Liver (tissue), 9 donors: ENCODE results near the gene CLGN. TPM values are rescaled to one million over a fixed set of nuclear protein-coding genes. Genes with fewer than 3 reads are reported as not detected.

ENCODE experiments used
- DNase-seq: peaks from one replicate; pipeline ENCODE4 v3.0.0-alpha.2; 2017; ENCODE audit warnings: low spot score
- H3K27ac ChIP-seq, 2 donors: one replicate each; pipeline ENCODE4 v1.7.0; 2013; ENCODE audit warnings: inconsistent platforms in 2 of 2, low read length in 2 of 2, control low read depth in 1 of 2, low read depth in 1 of 2, mild to moderate bottlenecking in 1 of 2
- H3K27me3 ChIP-seq, 4 donors: one replicate each; pipeline versions ENCODE4 v1.6.1 to v1.7.0; 2013; ENCODE audit warnings: low read length in 3 of 4, inconsistent platforms in 1 of 4, mild to moderate bottlenecking in 1 of 4, moderate library complexity in 1 of 4; ENCODE audit not compliant: control insufficient read depth in 4 of 4, insufficient read depth in 4 of 4
- H3K36me3 ChIP-seq, 4 donors: one replicate each; pipeline versions ENCODE4 v1.6.1 to v1.7.0; 2013; ENCODE audit warnings: low read length in 3 of 4, mild to moderate bottlenecking in 3 of 4, low read depth in 1 of 4, moderate library complexity in 1 of 4; ENCODE audit not compliant: control insufficient read depth in 4 of 4, insufficient read depth in 3 of 4
- H3K4me1 ChIP-seq, 4 donors: one replicate each; pipeline versions ENCODE4 v1.6.1 to v1.7.0; 2013; ENCODE audit warnings: low read length in 3 of 4, mild to moderate bottlenecking in 3 of 4, moderate library complexity in 1 of 4; ENCODE audit not compliant: control insufficient read depth in 4 of 4, insufficient read depth in 4 of 4
- H3K4me3 ChIP-seq, 3 donors: one replicate each; pipeline versions ENCODE4 v1.6.1 to v1.7.0; 2013; ENCODE audit warnings: low read length in 3 of 3, control low read depth in 1 of 3, low read depth in 1 of 3, mild to moderate bottlenecking in 1 of 3
- H3K9ac ChIP-seq, 2 donors: one replicate each; pipeline ENCODE4 v1.7.0; 2013; ENCODE audit warnings: low read length in 2 of 2, mild to moderate bottlenecking in 2 of 2, moderate library complexity in 2 of 2, control low read depth in 1 of 2, low read depth in 1 of 2
- H3K9me3 ChIP-seq, 4 donors: one replicate each; pipeline versions ENCODE4 v1.6.1 to v1.7.0; 2013; ENCODE audit warnings: low read length in 3 of 4; ENCODE audit not compliant: control insufficient read depth in 4 of 4
- EGR1 ChIP-seq, 2 donors: IDR thresholded peaks; 2 replicates each; pipeline ENCODE4 v1.6.1; 2016 to 2018; ENCODE audit warnings: antibody characterized with exemption in 2 of 2, low read depth in 2 of 2
- FOXA1 ChIP-seq: IDR thresholded peaks from 2 replicates; pipeline ENCODE4 v1.6.1; 2016; ENCODE audit warnings: antibody characterized with exemption
- FOXA2 ChIP-seq: IDR thresholded peaks from 2 replicates; pipeline ENCODE4 v1.6.1; 2016; ENCODE audit warnings: antibody characterized with exemption
- GABPA ChIP-seq, 2 donors: IDR thresholded peaks in 1 of 2; conservative IDR thresholded peaks in 1 of 2; 2 replicates each; pipeline ENCODE4 v1.6.1; 2016; ENCODE audit warnings: antibody characterized with exemption in 2 of 2, mild to moderate bottlenecking in 1 of 2, moderate library complexity in 1 of 2
- HNF4A ChIP-seq, 2 donors: conservative IDR thresholded peaks; 2 replicates each; pipeline ENCODE4 v1.6.1; 2016; ENCODE audit warnings: antibody characterized with exemption in 2 of 2, mild to moderate bottlenecking in 2 of 2
- JUND ChIP-seq, 2 donors: IDR thresholded peaks; 2 replicates each; pipeline ENCODE4 v1.6.1; 2016; ENCODE audit warnings: antibody characterized with exemption in 2 of 2
- NR2F2 ChIP-seq: IDR thresholded peaks from 2 replicates; pipeline ENCODE4 v1.6.1; 2016; ENCODE audit warnings: antibody characterized with exemption
- RAD21 ChIP-seq, 2 donors: IDR thresholded peaks; 2 replicates each; pipeline ENCODE4 v1.6.1; 2016; ENCODE audit warnings: antibody characterized with exemption in 2 of 2, mild to moderate bottlenecking in 2 of 2
- RXRA ChIP-seq, 2 donors: IDR thresholded peaks; 2 replicates each; pipeline ENCODE4 v1.6.1; 2017 to 2018; ENCODE audit warnings: antibody characterized with exemption in 2 of 2, mild to moderate bottlenecking in 1 of 2
- SP1 ChIP-seq: IDR thresholded peaks from 2 replicates; pipeline ENCODE4 v1.6.1; 2018; ENCODE audit warnings: antibody characterized with exemption, mild to moderate bottlenecking
- TAF1 ChIP-seq: conservative IDR thresholded peaks from 2 replicates; pipeline ENCODE4 v1.6.1; 2016; ENCODE audit warnings: antibody characterized with exemption, mild to moderate bottlenecking
- WGBS: extraction: QIAGEN DNeasy Blood & Tissue Kit; methylation state at CpG from one replicate; pipeline ENCODE4 v1.1.7; 2013; 5-methylcytosine and 5-hydroxymethylcytosine counted together
- polyA plus RNA-seq, 2 donors: library from polyadenylated mRNA; stranded (reverse) in 1 of 2; unstranded in 1 of 2; fragments of 200-250 nt in 1 of 2; fragments of >200 nt in 1 of 2; fragmentation: Nextera tagmentation in 1 of 2; extraction: Ambion mirVana in 1 of 2; gene quantifications; one replicate each; pipeline versions ENCODE4 v1.2.1 to v1.2.3, GENCODE V29; 2013 to 2015
- total RNA-seq, 2 donors: library from RNA; depleted of rRNA; stranded (reverse); fragments of >200 nt; gene quantifications; one replicate each; pipeline ENCODE4 v1.2.3, GENCODE V29; 2014
- TF ChIP-seq, protein P1 (sequence below): IDR thresholded peaks from 2 replicates; pipeline ENCODE4 v1.6.1; 2016; ENCODE audit warnings: antibody characterized with exemption
- TF ChIP-seq, protein P2 (sequence below): fragments of 150-350 bp; IDR thresholded peaks from 2 replicates; pipeline ENCODE4 v1.5.1; 2017; ENCODE audit warnings: improper control_type of control experiment, low read depth, low read length; ENCODE audit not compliant: missing input control
- TF ChIP-seq, protein P3 (sequence below): IDR thresholded peaks from 2 replicates; pipeline ENCODE4 v1.6.1; 2016; ENCODE audit warnings: antibody characterized with exemption
- TF ChIP-seq, protein P4 (sequence below): IDR thresholded peaks from 2 replicates; pipeline ENCODE4 v1.6.1; 2016; ENCODE audit warnings: antibody characterized with exemption, mild to moderate bottlenecking
- TF ChIP-seq, protein P5 (sequence below): IDR thresholded peaks from 2 replicates; pipeline ENCODE4 v1.6.1; 2016; ENCODE audit warnings: antibody characterized with exemption
- donor health status: healthy.
- donor health status: healthy.
- donor health status: healthy.
- donor health status: healthy.
- donor health status: healthy.

The CLGN gene
- total and polyA plus RNA-seq, 4 donors, result 1.0 to 8.2 (median 5.0) TPM

DNA sequence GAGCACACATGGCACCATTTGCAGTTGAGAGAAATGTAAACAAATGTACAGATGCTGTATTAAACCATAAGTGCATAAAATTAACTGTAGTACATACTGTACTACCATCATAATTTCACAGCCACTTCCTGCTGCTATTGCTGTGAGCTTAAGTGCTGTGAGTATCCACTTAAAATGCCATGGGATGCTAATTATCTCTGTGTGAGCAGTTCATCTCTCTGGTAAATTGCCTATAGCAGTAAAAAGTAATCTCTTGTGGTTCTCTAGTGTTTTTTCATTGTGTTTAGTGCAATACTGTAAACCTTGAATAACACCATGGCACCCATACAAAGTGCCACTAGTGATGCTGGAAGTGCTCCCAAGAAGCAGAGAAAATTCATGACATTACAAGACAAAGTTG, 63.9 kb downstream of the CLGN start (continued):
- TF ChIP-seq, protein P1, sequence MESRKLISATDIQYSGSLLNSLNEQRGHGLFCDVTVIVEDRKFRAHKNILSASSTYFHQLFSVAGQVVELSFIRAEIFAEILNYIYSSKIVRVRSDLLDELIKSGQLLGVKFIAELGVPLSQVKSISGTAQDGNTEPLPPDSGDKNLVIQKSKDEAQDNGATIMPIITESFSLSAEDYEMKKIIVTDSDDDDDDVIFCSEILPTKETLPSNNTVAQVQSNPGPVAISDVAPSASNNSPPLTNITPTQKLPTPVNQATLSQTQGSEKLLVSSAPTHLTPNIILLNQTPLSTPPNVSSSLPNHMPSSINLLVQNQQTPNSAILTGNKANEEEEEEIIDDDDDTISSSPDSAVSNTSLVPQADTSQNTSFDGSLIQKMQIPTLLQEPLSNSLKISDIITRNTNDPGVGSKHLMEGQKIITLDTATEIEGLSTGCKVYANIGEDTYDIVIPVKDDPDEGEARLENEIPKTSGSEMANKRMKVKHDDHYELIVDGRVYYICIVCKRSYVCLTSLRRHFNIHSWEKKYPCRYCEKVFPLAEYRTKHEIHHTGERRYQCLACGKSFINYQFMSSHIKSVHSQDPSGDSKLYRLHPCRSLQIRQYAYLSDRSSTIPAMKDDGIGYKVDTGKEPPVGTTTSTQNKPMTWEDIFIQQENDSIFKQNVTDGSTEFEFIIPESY, result no peak
- TF ChIP-seq, protein P2, sequence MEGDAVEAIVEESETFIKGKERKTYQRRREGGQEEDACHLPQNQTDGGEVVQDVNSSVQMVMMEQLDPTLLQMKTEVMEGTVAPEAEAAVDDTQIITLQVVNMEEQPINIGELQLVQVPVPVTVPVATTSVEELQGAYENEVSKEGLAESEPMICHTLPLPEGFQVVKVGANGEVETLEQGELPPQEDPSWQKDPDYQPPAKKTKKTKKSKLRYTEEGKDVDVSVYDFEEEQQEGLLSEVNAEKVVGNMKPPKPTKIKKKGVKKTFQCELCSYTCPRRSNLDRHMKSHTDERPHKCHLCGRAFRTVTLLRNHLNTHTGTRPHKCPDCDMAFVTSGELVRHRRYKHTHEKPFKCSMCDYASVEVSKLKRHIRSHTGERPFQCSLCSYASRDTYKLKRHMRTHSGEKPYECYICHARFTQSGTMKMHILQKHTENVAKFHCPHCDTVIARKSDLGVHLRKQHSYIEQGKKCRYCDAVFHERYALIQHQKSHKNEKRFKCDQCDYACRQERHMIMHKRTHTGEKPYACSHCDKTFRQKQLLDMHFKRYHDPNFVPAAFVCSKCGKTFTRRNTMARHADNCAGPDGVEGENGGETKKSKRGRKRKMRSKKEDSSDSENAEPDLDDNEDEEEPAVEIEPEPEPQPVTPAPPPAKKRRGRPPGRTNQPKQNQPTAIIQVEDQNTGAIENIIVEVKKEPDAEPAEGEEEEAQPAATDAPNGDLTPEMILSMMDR, result no peak
- no peak for TF ChIP-seq RXRA (IDR thresholded peaks at IDR 0.05)
- TF ChIP-seq NR2F2, result no peak
- TF ChIP-seq FOXA2, result no peak
- TF ChIP-seq RAD21 (IDR thresholded peaks at IDR 0.05), result no peak
- TF ChIP-seq, protein P3, sequence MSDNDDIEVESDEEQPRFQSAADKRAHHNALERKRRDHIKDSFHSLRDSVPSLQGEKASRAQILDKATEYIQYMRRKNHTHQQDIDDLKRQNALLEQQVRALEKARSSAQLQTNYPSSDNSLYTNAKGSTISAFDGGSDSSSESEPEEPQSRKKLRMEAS, result no peak
- TF ChIP-seq JUND (IDR thresholded peaks at IDR 0.05), result no peak

DNA sequence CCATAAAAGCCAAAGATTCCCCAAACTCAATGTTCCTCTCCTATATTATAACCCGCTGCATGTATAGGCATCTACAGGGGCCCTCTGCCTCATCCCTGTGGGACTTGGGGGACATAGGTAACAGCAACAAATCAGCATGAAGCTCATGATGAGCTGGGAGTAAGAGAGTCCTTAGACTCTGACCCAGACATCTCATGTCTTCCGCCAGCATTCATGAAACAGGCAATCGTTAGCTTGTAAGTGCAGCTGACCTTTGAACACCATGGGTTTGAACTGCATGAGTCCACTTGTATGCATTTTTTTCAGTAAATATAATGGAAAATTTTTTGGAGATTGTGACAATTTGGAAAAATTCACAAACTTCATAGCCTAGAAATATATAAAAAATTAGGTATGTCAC, 64.4 kb downstream of the CLGN start:
- DNase-seq, result no peak
- WGBS, result 65% methylated on average over 3 of the region's 3 CpGs
- no peaks in the 10 kb centered on the region for H3K27me3 ChIP-seq
- no peak overlapping the region for H3K27ac ChIP-seq
- H3K4me3 ChIP-seq, result no peak overlapping the region
- no peak for TF ChIP-seq FOXA2
- TF ChIP-seq RAD21 (IDR thresholded peaks at IDR 0.05), result no peak
- TF ChIP-seq SP1, result no peak
- peak in 1 of 2 donors; percentile 76 for TF ChIP-seq HNF4A (conservative IDR thresholded peaks at IDR 0.05)
- no peak for TF ChIP-seq GABPA (IDR thresholded peaks at IDR 0.05 in 1 of 2, conservative IDR thresholded peaks at IDR 0.05 in 1 of 2)
- TF ChIP-seq RXRA (IDR thresholded peaks at IDR 0.05), result no peak
- no peak overlapping the region for H3K9ac ChIP-seq
- H3K4me1 ChIP-seq, result peaks cover 0 to 3% (median 0%) of the 10 kb centered on the region in 4 donors
- no peaks in the 10 kb centered on the region for H3K9me3 ChIP-seq
- H3K36me3 ChIP-seq, result no peaks in the 10 kb centered on the region

DNA sequence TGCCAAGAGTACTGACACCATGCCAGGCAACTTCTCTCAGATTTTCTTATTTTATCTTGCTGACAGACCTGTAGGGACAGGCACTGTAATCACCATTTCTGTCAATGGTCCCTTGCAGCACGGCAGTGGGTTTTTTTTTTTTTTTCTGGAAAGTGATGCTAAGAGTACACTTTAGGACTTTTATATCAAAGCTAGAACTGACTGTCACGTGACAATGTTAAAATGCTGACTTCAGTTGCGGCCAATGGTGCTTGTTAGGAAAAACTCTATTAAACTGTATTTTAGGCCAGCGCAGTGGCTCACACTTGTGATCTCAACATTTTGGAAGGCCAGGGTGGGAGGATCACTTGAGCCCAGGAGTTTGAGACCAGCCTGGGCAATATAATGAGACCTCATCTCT, 66.3 kb downstream of the CLGN start:
- no peak for DNase-seq
- Histone ChIP-seq H3K27ac (no peak overlapping the region), H3K27me3 (no peaks in the 10 kb centered on the region), H3K4me1 (peaks cover 0 to 3% (median 0%) of the 10 kb centered on the region in 4 donors), H3K4me3 (no peak overlapping the region), H3K36me3 (no peaks in the 10 kb centered on the region), H3K9ac (no peak overlapping the region), H3K9me3 (no peaks in the 10 kb centered on the region)
- WGBS, result 97% methylated on average over 4 of the region's 4 CpGs
- TF ChIP-seq, protein P2, result no peak
- TF ChIP-seq, protein P1, result no peak
- no peak for TF ChIP-seq GABPA (IDR thresholded peaks at IDR 0.05 in 1 of 2, conservative IDR thresholded peaks at IDR 0.05 in 1 of 2)
- TF ChIP-seq JUND (IDR thresholded peaks at IDR 0.05), result no peak
- TF ChIP-seq EGR1 (IDR thresholded peaks at IDR 0.05; ENCODE audit: low read depth in 2 of 2), result no peak
- TF ChIP-seq, protein P4, sequence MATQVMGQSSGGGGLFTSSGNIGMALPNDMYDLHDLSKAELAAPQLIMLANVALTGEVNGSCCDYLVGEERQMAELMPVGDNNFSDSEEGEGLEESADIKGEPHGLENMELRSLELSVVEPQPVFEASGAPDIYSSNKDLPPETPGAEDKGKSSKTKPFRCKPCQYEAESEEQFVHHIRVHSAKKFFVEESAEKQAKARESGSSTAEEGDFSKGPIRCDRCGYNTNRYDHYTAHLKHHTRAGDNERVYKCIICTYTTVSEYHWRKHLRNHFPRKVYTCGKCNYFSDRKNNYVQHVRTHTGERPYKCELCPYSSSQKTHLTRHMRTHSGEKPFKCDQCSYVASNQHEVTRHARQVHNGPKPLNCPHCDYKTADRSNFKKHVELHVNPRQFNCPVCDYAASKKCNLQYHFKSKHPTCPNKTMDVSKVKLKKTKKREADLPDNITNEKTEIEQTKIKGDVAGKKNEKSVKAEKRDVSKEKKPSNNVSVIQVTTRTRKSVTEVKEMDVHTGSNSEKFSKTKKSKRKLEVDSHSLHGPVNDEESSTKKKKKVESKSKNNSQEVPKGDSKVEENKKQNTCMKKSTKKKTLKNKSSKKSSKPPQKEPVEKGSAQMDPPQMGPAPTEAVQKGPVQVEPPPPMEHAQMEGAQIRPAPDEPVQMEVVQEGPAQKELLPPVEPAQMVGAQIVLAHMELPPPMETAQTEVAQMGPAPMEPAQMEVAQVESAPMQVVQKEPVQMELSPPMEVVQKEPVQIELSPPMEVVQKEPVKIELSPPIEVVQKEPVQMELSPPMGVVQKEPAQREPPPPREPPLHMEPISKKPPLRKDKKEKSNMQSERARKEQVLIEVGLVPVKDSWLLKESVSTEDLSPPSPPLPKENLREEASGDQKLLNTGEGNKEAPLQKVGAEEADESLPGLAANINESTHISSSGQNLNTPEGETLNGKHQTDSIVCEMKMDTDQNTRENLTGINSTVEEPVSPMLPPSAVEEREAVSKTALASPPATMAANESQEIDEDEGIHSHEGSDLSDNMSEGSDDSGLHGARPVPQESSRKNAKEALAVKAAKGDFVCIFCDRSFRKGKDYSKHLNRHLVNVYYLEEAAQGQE, result no peak
- TF ChIP-seq TAF1, result no peak
- TF ChIP-seq SP1, result no peak
- TF ChIP-seq FOXA1, result no peak
- TF ChIP-seq, protein P3, result no peak
- TF ChIP-seq NR2F2, result no peak
- TF ChIP-seq HNF4A (conservative IDR thresholded peaks at IDR 0.05), result no peak
- no peak for TF ChIP-seq FOXA2
- TF ChIP-seq RAD21 (IDR thresholded peaks at IDR 0.05), result no peak
- no peak for TF ChIP-seq RXRA (IDR thresholded peaks at IDR 0.05)
- TF ChIP-seq, protein P5, sequence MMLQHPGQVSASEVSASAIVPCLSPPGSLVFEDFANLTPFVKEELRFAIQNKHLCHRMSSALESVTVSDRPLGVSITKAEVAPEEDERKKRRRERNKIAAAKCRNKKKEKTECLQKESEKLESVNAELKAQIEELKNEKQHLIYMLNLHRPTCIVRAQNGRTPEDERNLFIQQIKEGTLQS, result no peak
